ENCODE measurements around the gene HDDC2. TPM values are rescaled to one million over a fixed set of nuclear protein-coding genes. Genes with fewer than 3 reads are reported as not detected.
"Not testable (repeated sequence)": the region's sequence is repeated elsewhere in the genome, so short reads cannot be mapped to it uniquely, and the experiment has no call there.

Gene HDDC2
- total RNA-seq, 1 donor from 2014 or later, result 26.6 TPM

DNA sequence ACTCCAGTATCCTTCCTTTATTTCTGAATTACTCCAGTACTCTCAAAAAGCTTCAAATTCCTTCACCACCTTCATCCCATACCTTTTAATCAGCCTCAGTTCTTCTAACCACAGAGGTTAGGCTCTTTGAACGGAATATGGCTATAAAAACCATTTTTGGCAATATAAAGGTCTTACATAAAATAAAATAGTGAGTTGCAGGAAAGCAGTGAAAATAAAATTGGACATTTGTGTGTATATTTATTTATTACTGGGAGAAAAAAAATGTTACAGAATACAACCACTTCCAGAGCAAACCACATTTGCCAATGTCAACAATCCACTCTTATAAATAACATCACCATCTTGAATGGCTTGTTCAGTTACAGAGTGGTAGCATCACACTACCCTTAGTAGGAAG, 7.7 kb downstream of the HDDC2 start:
- H3K9ac ChIP-seq (ENCODE audit: low read depth in 1 of 3, low read length in 3 of 3), result no peak overlapping the region
- no peaks in the 10 kb centered on the region for H3K9me3 ChIP-seq (ENCODE audit: control insufficient read depth in 3 of 3, low read length in 3 of 3)
- no peaks in the 10 kb centered on the region for H3K27me3 ChIP-seq (ENCODE audit: control insufficient read depth in 3 of 3, insufficient read depth in 3 of 3, low read length in 3 of 3)
- no peak overlapping the region for H3K4me3 ChIP-seq (ENCODE audit: low read length in 3 of 3)
- H3K36me3 ChIP-seq (ENCODE audit: control insufficient read depth in 3 of 3, insufficient read depth in 3 of 3, low read length in 3 of 3), result peaks cover 12 to 29% (median 19%) of the 10 kb centered on the region in 3 donors
- H3K4me1 ChIP-seq (ENCODE audit: control insufficient read depth in 3 of 3, insufficient read depth in 3 of 3, low read length in 3 of 3), result peaks cover 7 to 25% (median 17%) of the 10 kb centered on the region in 3 donors
- H3K27ac ChIP-seq (ENCODE audit: low read depth, low read length), result no peak overlapping the region

GRCh38 chr6:125293587-125293986, 8.2 kb downstream of the HDDC2 start:
- Histone ChIP-seq H3K27me3 (ENCODE audit: control insufficient read depth in 3 of 3, insufficient read depth in 3 of 3, low read length in 3 of 3) (no peaks in the 10 kb centered on the region), H3K36me3 (ENCODE audit: control insufficient read depth in 3 of 3, insufficient read depth in 3 of 3, low read length in 3 of 3) (peaks cover 12 to 28% (median 19%) of the 10 kb centered on the region in 3 donors), H3K4me3 (ENCODE audit: low read length in 3 of 3) (no peak overlapping the region), H3K4me1 (ENCODE audit: control insufficient read depth in 3 of 3, insufficient read depth in 3 of 3, low read length in 3 of 3) (peaks cover 7 to 25% (median 17%) of the 10 kb centered on the region in 3 donors), H3K9me3 (ENCODE audit: control insufficient read depth in 3 of 3, low read length in 3 of 3) (no peaks in the 10 kb centered on the region), H3K9ac (ENCODE audit: low read depth in 1 of 3, low read length in 3 of 3) (no peak overlapping the region), H3K27ac (ENCODE audit: low read depth, low read length) (no peak overlapping the region)

- Histone ChIP-seq H3K36me3 (ENCODE audit: control insufficient read depth in 3 of 3, insufficient read depth in 3 of 3, low read length in 3 of 3) (peaks cover 15 to 31% (median 23%) of the 10 kb centered on the region in 3 donors), H3K9ac (ENCODE audit: low read depth in 1 of 3, low read length in 3 of 3) (no peak overlapping the region), H3K4me3 (ENCODE audit: low read length in 3 of 3) (no peak overlapping the region), H3K4me1 (ENCODE audit: control insufficient read depth in 3 of 3, insufficient read depth in 3 of 3, low read length in 3 of 3) (no peaks in the 10 kb centered on the region), H3K27me3 (ENCODE audit: control insufficient read depth in 3 of 3, insufficient read depth in 3 of 3, low read length in 3 of 3) (no peaks in the 10 kb centered on the region), H3K9me3 (ENCODE audit: control insufficient read depth in 3 of 3, low read length in 3 of 3) (no peaks in the 10 kb centered on the region), H3K27ac (ENCODE audit: low read depth, low read length) (no peak overlapping the region)
These were observed 14.0 kb downstream of the HDDC2 start for GRCh38 chr6:125287718-125288117.

GRCh38 chr6:125285936-125286335, 15.8 kb downstream of the HDDC2 start:
- Histone ChIP-seq H3K9ac (ENCODE audit: low read depth in 1 of 3, low read length in 3 of 3) (no peak overlapping the region), H3K4me3 (ENCODE audit: low read length in 3 of 3) (no peak overlapping the region), H3K36me3 (ENCODE audit: control insufficient read depth in 3 of 3, insufficient read depth in 3 of 3, low read length in 3 of 3) (peaks cover 10 to 24% (median 15%) of the 10 kb centered on the region in 3 donors), H3K27me3 (ENCODE audit: control insufficient read depth in 3 of 3, insufficient read depth in 3 of 3, low read length in 3 of 3) (no peaks in the 10 kb centered on the region), H3K9me3 (ENCODE audit: control insufficient read depth in 3 of 3, low read length in 3 of 3) (no peaks in the 10 kb centered on the region), H3K27ac (ENCODE audit: low read depth, low read length) (no peak overlapping the region), H3K4me1 (ENCODE audit: control insufficient read depth in 3 of 3, insufficient read depth in 3 of 3, low read length in 3 of 3) (no peaks in the 10 kb centered on the region)

DNA sequence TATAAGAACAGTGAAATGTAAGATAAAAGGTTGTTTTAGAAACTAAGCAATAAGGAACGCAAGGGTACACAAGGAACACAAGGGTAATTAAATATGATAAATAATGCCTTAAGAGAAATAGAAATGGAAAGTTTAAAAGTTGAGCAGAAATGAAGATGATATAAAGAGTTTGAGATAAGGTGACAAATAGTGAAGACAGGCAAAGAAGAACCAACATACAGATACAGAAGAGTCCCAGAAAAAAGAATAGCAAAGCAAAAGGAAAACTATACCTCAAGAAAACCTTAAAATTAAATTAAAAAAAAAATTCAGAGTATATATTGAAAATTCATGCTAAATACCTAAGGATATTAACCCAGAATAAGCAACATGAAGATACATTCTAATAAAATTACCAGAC, 16.4 kb downstream of the HDDC2 start:
- Histone ChIP-seq H3K4me1 (ENCODE audit: control insufficient read depth in 3 of 3, insufficient read depth in 3 of 3, low read length in 3 of 3) (no peaks in the 10 kb centered on the region), H3K9ac (ENCODE audit: low read depth in 1 of 3, low read length in 3 of 3) (no peak overlapping the region), H3K4me3 (ENCODE audit: low read length in 3 of 3) (no peak overlapping the region), H3K9me3 (ENCODE audit: control insufficient read depth in 3 of 3, low read length in 3 of 3) (no peaks in the 10 kb centered on the region), H3K27ac (ENCODE audit: low read depth, low read length) (no peak overlapping the region), H3K36me3 (ENCODE audit: control insufficient read depth in 3 of 3, insufficient read depth in 3 of 3, low read length in 3 of 3) (peaks cover 14 to 26% (median 15%) of the 10 kb centered on the region in 3 donors), H3K27me3 (ENCODE audit: control insufficient read depth in 3 of 3, insufficient read depth in 3 of 3, low read length in 3 of 3) (no peaks in the 10 kb centered on the region)

DNA sequence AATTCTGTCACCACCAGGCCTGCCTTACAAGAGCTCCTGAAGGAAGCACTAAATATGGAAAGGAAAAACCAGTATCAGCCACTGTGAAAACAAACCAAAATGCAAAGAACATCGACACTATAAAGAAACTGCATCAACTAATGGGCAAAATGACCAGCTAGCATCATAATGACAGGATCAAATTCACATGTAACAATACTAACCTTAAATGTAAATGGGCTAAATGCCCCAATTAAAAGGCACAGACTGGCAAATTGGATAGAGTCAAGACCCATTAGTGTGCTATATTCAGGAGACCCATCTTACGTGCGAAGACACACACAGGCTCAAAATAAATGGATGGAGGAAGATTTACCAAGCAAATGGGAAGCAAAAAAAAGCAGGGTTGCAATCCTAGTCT, 19.3 kb downstream of the HDDC2 start:
- H3K27me3 ChIP-seq (ENCODE audit: control insufficient read depth in 3 of 3, insufficient read depth in 3 of 3, low read length in 3 of 3); H3K4me3 ChIP-seq (ENCODE audit: low read length in 3 of 3); H3K27ac ChIP-seq (ENCODE audit: low read depth, low read length); H3K4me1 ChIP-seq (ENCODE audit: control insufficient read depth in 3 of 3, insufficient read depth in 3 of 3, low read length in 3 of 3); H3K9me3 ChIP-seq (ENCODE audit: control insufficient read depth in 3 of 3, low read length in 3 of 3); H3K9ac ChIP-seq (ENCODE audit: low read depth in 1 of 3, low read length in 3 of 3): not testable (repeated sequence)
- H3K36me3 ChIP-seq (ENCODE audit: control insufficient read depth in 3 of 3, insufficient read depth in 3 of 3, low read length in 3 of 3), result peaks cover 6 to 21% (median 8%) of the 10 kb centered on the region in 3 donors

DNA sequence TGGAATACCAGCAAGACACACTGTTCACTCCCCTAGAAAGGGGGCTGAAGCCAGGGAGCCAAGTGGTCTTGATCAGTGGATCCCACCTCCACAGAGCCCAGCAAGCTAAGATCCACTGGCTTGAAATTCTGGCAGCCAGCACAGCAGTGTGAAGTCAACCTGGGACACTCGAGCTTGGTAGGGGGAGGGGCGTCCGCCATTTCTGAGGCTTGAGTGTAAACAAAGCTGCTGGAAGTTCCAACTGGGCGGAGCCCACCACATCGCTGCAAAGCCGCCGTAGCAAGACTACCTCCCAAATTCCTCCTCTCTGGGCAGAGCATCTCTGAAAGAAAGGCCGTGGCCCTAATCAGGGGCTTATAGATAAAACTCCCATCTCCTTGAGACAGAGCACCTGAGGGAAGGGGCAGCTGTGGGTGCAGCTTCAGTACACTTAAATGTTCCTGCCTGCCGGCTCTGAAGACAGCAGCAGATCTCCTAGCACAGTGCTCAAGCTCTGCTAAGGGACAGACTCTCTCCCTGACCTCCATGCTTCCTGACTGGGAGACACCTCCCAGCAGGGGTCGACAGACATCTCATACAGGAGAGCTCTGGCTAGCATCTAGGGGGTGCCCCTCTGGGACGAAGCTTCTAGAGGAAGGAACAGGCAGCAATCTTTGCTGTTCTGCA, 21.3 kb downstream of the HDDC2 start:
- H3K27me3 ChIP-seq (ENCODE audit: control insufficient read depth in 3 of 3, insufficient read depth in 3 of 3, low read length in 3 of 3); H3K9ac ChIP-seq (ENCODE audit: low read depth in 1 of 3, low read length in 3 of 3); H3K4me1 ChIP-seq (ENCODE audit: control insufficient read depth in 3 of 3, insufficient read depth in 3 of 3, low read length in 3 of 3); H3K9me3 ChIP-seq (ENCODE audit: control insufficient read depth in 3 of 3, low read length in 3 of 3); H3K27ac ChIP-seq (ENCODE audit: low read depth, low read length); H3K4me3 ChIP-seq (ENCODE audit: low read length in 3 of 3): not testable (repeated sequence)
- H3K36me3 ChIP-seq (ENCODE audit: control insufficient read depth in 3 of 3, insufficient read depth in 3 of 3, low read length in 3 of 3), result peaks cover 12 to 15% (median 12%) of the 10 kb centered on the region in 3 donors

GRCh38 chr6:125279961-125280360, 21.8 kb downstream of the HDDC2 start:
- H3K4me3 ChIP-seq (ENCODE audit: low read length in 3 of 3), result no peak overlapping the region
- no peaks in the 10 kb centered on the region for H3K27me3 ChIP-seq (ENCODE audit: control insufficient read depth in 3 of 3, insufficient read depth in 3 of 3, low read length in 3 of 3)
- H3K27ac ChIP-seq (ENCODE audit: low read depth, low read length), result no peak overlapping the region
- peaks cover 12 to 15% (median 12%) of the 10 kb centered on the region in 3 donors for H3K36me3 ChIP-seq (ENCODE audit: control insufficient read depth in 3 of 3, insufficient read depth in 3 of 3, low read length in 3 of 3)
- H3K9me3 ChIP-seq (ENCODE audit: control insufficient read depth in 3 of 3, low read length in 3 of 3), result no peaks in the 10 kb centered on the region
- H3K9ac ChIP-seq (ENCODE audit: low read depth in 1 of 3, low read length in 3 of 3), result no peak overlapping the region
- peaks cover 2 to 8% (median 5%) of the 10 kb centered on the region in 3 donors for H3K4me1 ChIP-seq (ENCODE audit: control insufficient read depth in 3 of 3, insufficient read depth in 3 of 3, low read length in 3 of 3)

GRCh38 chr6:125277838-125278237, 23.9 kb downstream of the HDDC2 start:
- H3K27me3 ChIP-seq (ENCODE audit: control insufficient read depth in 3 of 3, insufficient read depth in 3 of 3, low read length in 3 of 3), result no peaks in the 10 kb centered on the region
- peaks cover 21 to 28% (median 24%) of the 10 kb centered on the region in 3 donors for H3K36me3 ChIP-seq (ENCODE audit: control insufficient read depth in 3 of 3, insufficient read depth in 3 of 3, low read length in 3 of 3)
- no peak overlapping the region for H3K27ac ChIP-seq (ENCODE audit: low read depth, low read length)
- peaks cover 3 to 12% (median 5%) of the 10 kb centered on the region in 3 donors for H3K4me1 ChIP-seq (ENCODE audit: control insufficient read depth in 3 of 3, insufficient read depth in 3 of 3, low read length in 3 of 3)
- H3K9me3 ChIP-seq (ENCODE audit: control insufficient read depth in 3 of 3, low read length in 3 of 3), result no peaks in the 10 kb centered on the region
- no peak overlapping the region for H3K9ac ChIP-seq (ENCODE audit: low read depth in 1 of 3, low read length in 3 of 3)
- no peak overlapping the region for H3K4me3 ChIP-seq (ENCODE audit: low read length in 3 of 3)

DNA sequence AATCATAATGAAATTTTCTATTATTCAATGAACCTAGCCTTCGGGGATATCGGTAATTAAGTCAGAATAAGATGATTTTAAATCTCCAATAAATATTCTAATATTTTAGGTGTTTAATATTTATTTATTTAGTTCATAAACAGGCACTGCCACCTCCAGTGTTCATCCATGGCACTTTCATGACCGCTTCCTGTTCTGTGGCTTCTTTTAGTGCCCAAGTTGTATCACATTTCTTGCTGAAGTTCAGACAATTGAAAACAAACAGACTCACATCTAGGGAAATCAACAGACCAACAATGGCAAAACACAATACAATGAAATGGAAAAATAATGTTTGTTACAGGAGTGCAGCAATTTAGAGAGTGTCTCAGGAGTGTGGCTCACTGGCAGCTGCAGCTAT, 26.0 kb downstream of the HDDC2 start:
- Histone ChIP-seq H3K4me3 (ENCODE audit: low read length in 3 of 3) (no peak overlapping the region), H3K4me1 (ENCODE audit: control insufficient read depth in 3 of 3, insufficient read depth in 3 of 3, low read length in 3 of 3) (peaks cover 3 to 20% (median 5%) of the 10 kb centered on the region in 3 donors), H3K36me3 (ENCODE audit: control insufficient read depth in 3 of 3, insufficient read depth in 3 of 3, low read length in 3 of 3) (peaks cover 32 to 41% (median 35%) of the 10 kb centered on the region in 3 donors), H3K9me3 (ENCODE audit: control insufficient read depth in 3 of 3, low read length in 3 of 3) (no peaks in the 10 kb centered on the region), H3K27me3 (ENCODE audit: control insufficient read depth in 3 of 3, insufficient read depth in 3 of 3, low read length in 3 of 3) (no peaks in the 10 kb centered on the region), H3K9ac (ENCODE audit: low read depth in 1 of 3, low read length in 3 of 3) (no peak overlapping the region), H3K27ac (ENCODE audit: low read depth, low read length) (no peak overlapping the region)
